HepG2 (cell line): ENCODE measurements around the gene MOB3C. TPM values are rescaled to one million over a fixed set of nuclear protein-coding genes. Genes with fewer than 3 reads are reported as not detected.

Experiments
- ATAC-seq: fragments of 200-7000 bp; cut with Tn5 transposase; 3 replicates; pipeline ENCODE4 v1.9.1; 2020; ENCODE audit warnings: mild to moderate bottlenecking, moderate library complexity
- BruUV-seq: library from RNA; stranded (reverse); fragments of 400-500 nt; replicated peaks from 2 replicates; lab custom pipeline; 2021; lab: Mats Ljungman, UMichigan
- CTCF ChIA-PET: fragments of 300-600 bp; formaldehyde crosslinking; extraction: SDS; loops from one replicate; lab custom pipeline; 2021; ENCODE audit warnings: low total read pairs, inconsistent platforms, low intra/inter-chr PET ratio; lab: Yijun Ruan, JAX
- POLR2A ChIA-PET: fragments of 350-600 bp; sonication (Branson Sonifier 250); formaldehyde crosslinking; loops from one replicate; lab custom pipeline; 2020; ENCODE audit warnings: antibody characterized with exemption, inconsistent platforms; lab: Yijun Ruan, JAX
- DNase-seq: peaks from one replicate; pipeline ENCODE4 v3.0.0-alpha.2; 2015; ENCODE audit warnings: low spot score
- FAIRE-seq: peaks from 3 replicates; lab custom pipeline; 2011; peaks lifted over from hg19 to GRCh38; lab: Jason Lieb, UNC
- H2AFZ ChIP-seq: one replicate; pipeline ENCODE4 v1.6.1; 2011; ENCODE audit warnings: low read length, inconsistent platforms
- H3K27ac ChIP-seq: fragments of 300-600 bp; 3 replicates; pipeline ENCODE4 v1.8.0; 2011; ENCODE audit warnings: mixed run types, mild to moderate bottlenecking, mixed read lengths, low read length, inconsistent platforms; ENCODE audit not compliant: insufficient read depth; ENCODE audit errors: extremely low read length
- H3K27me3 ChIP-seq, 2 experiments: fragments of 200-600 bp in 1 of 2; 2 replicates in 1 of 2; 3 replicates in 1 of 2; pipeline versions ENCODE4 v1.6.0 to v1.8.0; 2011; ENCODE audit warnings: low read length in 2 of 2, mild to moderate bottlenecking in 2 of 2, moderate library complexity in 2 of 2, inconsistent platforms in 1 of 2; ENCODE audit not compliant: insufficient read depth in 2 of 2, control insufficient read depth in 1 of 2
- H3K36me3 ChIP-seq, 2 experiments: fragments of 200-600 bp in 1 of 2; replicated peaks in 1 of 2; 2 replicates in 1 of 2; 3 replicates in 1 of 2; pipeline versions ENCODE4 v1.5.1 to v1.8.0; 2011; ENCODE audit warnings: low read length in 2 of 2, inconsistent platforms in 1 of 2; ENCODE audit not compliant: insufficient read depth in 2 of 2, control insufficient read depth in 1 of 2
- H3K4me1 ChIP-seq: 2 replicates; pipeline ENCODE4 v1.5.1; 2012; ENCODE audit warnings: low read length, inconsistent platforms; ENCODE audit not compliant: insufficient read depth
- H3K4me2 ChIP-seq: 2 replicates; pipeline ENCODE4 v1.6.0; 2011; ENCODE audit warnings: low read depth, low read length, inconsistent platforms
- H3K4me3 ChIP-seq, 3 experiments: fragments of 200-600 bp in 1 of 3; sonication (generic), shearing (Covaris generic) in 1 of 3; replicated peaks in 1 of 3; 2 replicates each; pipeline ENCODE4 v1.5.1; 2011 to 2016; ENCODE audit warnings: low read length in 3 of 3, inconsistent platforms in 2 of 3, low read depth in 2 of 3, mild to moderate bottlenecking in 2 of 3, control low read depth in 1 of 3, mixed read lengths in 1 of 3; ENCODE audit not compliant: insufficient read depth in 1 of 3
- H3K79me2 ChIP-seq: one replicate; pipeline ENCODE4 v1.6.1; 2011; ENCODE audit warnings: low read length, inconsistent platforms; ENCODE audit not compliant: insufficient read depth
- H3K9ac ChIP-seq: 2 replicates; pipeline ENCODE4 v1.6.0; 2011; ENCODE audit warnings: mild to moderate bottlenecking, low read depth, low read length, inconsistent platforms; ENCODE audit not compliant: insufficient read depth
- H3K9me3 ChIP-seq: 2 replicates; pipeline ENCODE4 v1.5.1; 2012; ENCODE audit warnings: mild to moderate bottlenecking, low read length
- H4K20me1 ChIP-seq: 2 replicates; pipeline ENCODE4 v1.6.0; 2011; ENCODE audit warnings: inconsistent platforms, mild to moderate bottlenecking, low read length, moderate library complexity; ENCODE audit not compliant: insufficient read depth
- ARNT2 ChIP-seq: sonication (generic); formaldehyde crosslinking; IDR thresholded peaks from 2 replicates; pipeline ENCODE4 v1.8.0; 2022; ENCODE audit warnings: mild to moderate bottlenecking, low read depth, missing genetic modification reagents, moderate library complexity
- HMG20A ChIP-seq: IDR thresholded peaks from 2 replicates; pipeline ENCODE4 v1.6.1; 2016; ENCODE audit warnings: borderline replicate concordance
- HNRNPL ChIP-seq: fragments of 200-400 bp; formaldehyde crosslinking; IDR thresholded peaks from 2 replicates; pipeline ENCODE4 v1.6.1; 2017; ENCODE audit warnings: mild to moderate bottlenecking, low read depth, low read length
- HOXD1 ChIP-seq: sonication (generic); formaldehyde crosslinking; IDR thresholded peaks from 2 replicates; pipeline ENCODE4 v1.5.0; 2020; ENCODE audit warnings: missing genetic modification reagents
- ZBTB3 ChIP-seq: sonication (generic); formaldehyde crosslinking; IDR thresholded peaks from 2 replicates; pipeline ENCODE4 v1.4.0; 2020; ENCODE audit warnings: low read depth, mild to moderate bottlenecking, moderate library complexity, missing genetic modification reagents, borderline replicate concordance
- ZIK1 ChIP-seq: sonication (generic); formaldehyde crosslinking; IDR thresholded peaks from 2 replicates; pipeline ENCODE4 v1.5.0; 2020; ENCODE audit warnings: mild to moderate bottlenecking, low read depth, missing genetic modification reagents, borderline replicate concordance
- ZNF275 ChIP-seq: sonication (generic); formaldehyde crosslinking; IDR thresholded peaks from 2 replicates; pipeline ENCODE4 v1.8.0; 2022; ENCODE audit warnings: missing genetic modification reagents, mild to moderate bottlenecking, inconsistent platforms, borderline replicate concordance
- ZNF354B ChIP-seq: sonication (generic); formaldehyde crosslinking; IDR thresholded peaks from 2 replicates; pipeline ENCODE4 v1.8.0; 2022; ENCODE audit warnings: mild to moderate bottlenecking, missing genetic modification reagents
- ZNF670 ChIP-seq: sonication (generic); formaldehyde crosslinking; IDR thresholded peaks from 2 replicates; pipeline ENCODE4 v1.8.0; 2022; ENCODE audit warnings: mild to moderate bottlenecking, missing genetic modification reagents, borderline replicate concordance
- WGBS: methylation state at CpG from one replicate; pipeline ENCODE4 v1.1.6; 2017; ENCODE audit warnings: low lambda C conversion rate; 5-methylcytosine and 5-hydroxymethylcytosine counted together
- in situ Hi-C: cut with HindIII; loops from 2 replicates; pipeline ENCODE4 v1.10.0; 2017; ENCODE audit warnings: low pct_unique_long_range_greater_than_20kb; ENCODE audit not compliant: extremely low pct_ligation_motif_present
- intact Hi-C: fragments of 100-400 bp; cut with micrococcal nuclease; formaldehyde crosslinking; loops from one replicate; pipeline ENCODE4 v1.10.0; 2022; ENCODE audit not compliant: unreplicated experiment
- polyA plus RNA-seq, 8 experiments: library from polyadenylated mRNA; depleted of rRNA in 3 of 8; stranded (reverse) in 7 of 8; unstranded in 1 of 8; fragments of >200 nt; fragmentation: Illumina TruSeq in 4 of 8; extraction: Trizol in 4 of 8; gene quantifications; 2 replicates each; pipeline versions ENCODE4 v1.2.1 to v1.2.3, GENCODE V29; 2011 to 2016; ENCODE audit warnings: low read depth in 4 of 8, missing spikeins in 1 of 8, mixed read lengths in 1 of 8; ENCODE audit not compliant: insufficient read depth in 1 of 8
- total RNA-seq, 5 experiments: library from RNA; depleted of rRNA; stranded (reverse); fragments of >200 nt; fragmentation: Illumina TruSeq; extraction: Trizol; gene quantifications; 2 replicates each; pipeline ENCODE4 v1.2.3, GENCODE V29; 2016; ENCODE audit warnings: low read depth in 1 of 5

MOB3C gene
- total and polyA plus RNA-seq, 2 of the 13 experiments (the other 11 are each of a cell fraction or from before 2014, with no cell fraction given), result 3.5 to 4.1 TPM

DNA sequence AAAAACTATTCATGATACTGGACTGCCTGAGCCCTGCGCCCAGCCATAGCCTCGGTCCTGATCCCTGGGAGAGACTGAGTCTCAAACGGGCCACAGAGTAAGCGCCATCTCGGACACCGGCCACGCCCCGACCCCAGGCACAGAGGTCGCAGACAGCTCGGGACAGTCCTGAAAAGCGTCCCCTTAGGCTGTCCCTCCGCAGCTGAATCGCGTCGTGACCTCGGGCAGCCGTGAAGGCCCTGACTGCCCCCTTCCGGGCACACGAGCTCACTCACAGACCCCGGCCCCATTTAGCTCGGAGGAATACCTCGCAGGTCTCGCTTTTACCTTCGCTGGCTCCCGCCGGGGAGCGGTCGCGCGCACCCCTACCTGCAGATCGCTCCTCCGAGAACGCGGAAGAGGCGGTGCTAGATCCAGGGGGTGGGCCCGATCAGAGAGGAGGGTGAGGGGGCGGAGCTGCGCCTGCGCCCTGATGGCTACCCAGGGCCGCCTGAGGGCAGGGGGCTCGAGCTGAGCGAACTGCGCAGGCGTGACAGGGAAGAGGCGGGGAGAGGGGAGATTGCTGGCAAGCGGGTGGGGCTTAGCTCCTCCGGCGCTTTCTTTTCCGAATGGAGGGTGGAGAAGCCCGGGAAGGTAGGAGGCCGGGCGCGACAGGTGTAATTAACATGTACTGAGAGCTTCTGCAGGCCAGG, 12.6 kb downstream of the MOB3C start, which contains the start of gene MKNK1 (continued):
- peak; percentile 65; the same call in 1 of the 2 replicates for TF ChIP-seq ZNF275 (CRISPR knock-in tag)
- TF ChIP-seq ZIK1 (CRISPR knock-in tag), result peak; percentile 60; the same call in 1 of the 2 replicates
- TF ChIP-seq HNRNPL, result no peak
- no peak for TF ChIP-seq ZNF354B (CRISPR knock-in tag)
- TF ChIP-seq HOXD1 (CRISPR knock-in tag), result no peak
- no peak for TF ChIP-seq ZBTB3 (CRISPR knock-in tag)
- TF ChIP-seq ZNF670 (CRISPR knock-in tag), result no peak
- TF ChIP-seq, all 625 proteins: peak for 194

GRCh38 chr1:46603481-46603857, 13.1 kb downstream of the MOB3C start:
- CTCF ChIA-PET, result no interaction called here
- ATAC-seq, result peak; percentile 26
- Histone ChIP-seq H3K4me3 (peak overlapping the region; percentile 91 to 97 (median 92)), H3K9ac (peak overlapping the region; percentile 79), H3K27me3 (no peaks in the 10 kb centered on the region), H3K4me2 (peak overlapping the region; percentile 90), H3K9me3 (no peaks in the 10 kb centered on the region), H3K79me2 (peaks cover 7% of the 10 kb centered on the region), H2AFZ (no peak overlapping the region), H4K20me1 (no peaks in the 10 kb centered on the region), H3K27ac (peak overlapping the region; percentile 56), H3K36me3 (peaks cover 0 to 3% of the 10 kb centered on the region in 2 experiments; a peak in 1 of 5 replicates), H3K4me1 (peaks cover 44% of the 10 kb centered on the region)
- intact Hi-C loops, result loop anchor here (5.0 kb wide), 1 partner anchor 124 kb away; no protein-coding TSS in a partner anchor
- in situ Hi-C loops, result no loop called here
- TF ChIP-seq ARNT2 (peak; percentile 1; the same call in 1 of the 2 replicates), HMG20A (CRISPR knock-in tag) (no peak)
- 0% methylated on average over 2 of the region's 2 CpGs for WGBS
- POLR2A ChIA-PET, result interaction anchor here (0.6 to 4.3 kb wide), 5 partner anchors 13 to 204 kb away, joined by 3 to 79 read pairs (median 7); partner anchors contain the start of genes ATPAF1 and MOB3C
- BruUV-seq, result TSS peak; percentile 71
- FAIRE-seq, result no peak
- DNase-seq, result no peak
